ENCODE results near the gene RPL10A. TPM values are rescaled to one million over a fixed set of nuclear protein-coding genes. Genes with fewer than 3 reads are reported as not detected.
A peak's percentile ranks its signal among the peaks of the same experiment; 100 is the strongest.

RPL10A gene
- polyA plus RNA-seq, 2 of the 4 experiments (the other 2 are of a cell fraction) = 1,150 to 1,645 TPM

GRCh38 chr6:35419417-35419816, 48.8 kb upstream of the RPL10A start:
- Histone ChIP-seq H3K4me1 (peaks cover 14% of the 10 kb centered on the region), H3K27ac (no peak overlapping the region), H3K9me3 (no peaks in the 10 kb centered on the region), H3K4me2 (no peak overlapping the region), H3K4me3 (no peak overlapping the region)
- ATAC-seq = peak in 1 of 2 experiments; percentile 47; a peak in 2 of 6 replicates
- ChIA-PET POLR2A (no interaction called here), CTCF (interaction anchor here (0.7 to 3.2 kb wide), 7 partner anchors 8 to 77 kb away, joined by 3 to 12 read pairs (median 4); partner anchors contain the start of gene PPARD)
- TF ChIP-seq NR3C1 (IDR thresholded peaks at IDR 0.05) (no peak), HOXB13 (CRISPR knock-in tag; IDR thresholded peaks at IDR 0.05; ENCODE audit: low read depth) (no peak), EHF (CRISPR knock-in tag; IDR thresholded peaks at IDR 0.05) (no peak), NFE2L2 (conservative IDR thresholded peaks at IDR 0.05; ENCODE audit: low read length) (no peak), REST (IDR thresholded peaks at IDR 0.05) (no peak), POLR2AphosphoS2 (conservative IDR thresholded peaks at IDR 0.05; ENCODE audit: low read length) (no peak), ZFP36 (IDR thresholded peaks at IDR 0.05; ENCODE audit: borderline replicate concordance, partially characterized antibody) (no peak), RARB (CRISPR knock-in tag; IDR thresholded peaks at IDR 0.05) (no peak), CHD4 (IDR thresholded peaks at IDR 0.05; ENCODE audit: borderline replicate concordance) (no peak), HDAC2 (IDR thresholded peaks at IDR 0.05) (no peak), HES2 (IDR thresholded peaks at IDR 0.05) (no peak), HOXA7 (CRISPR knock-in tag; IDR thresholded peaks at IDR 0.05) (no peak), CEBPB (IDR thresholded peaks at IDR 0.05) (no peak), ZSCAN20 (CRISPR knock-in tag; IDR thresholded peaks at IDR 0.05) (no peak), SREBF2 (IDR thresholded peaks at IDR 0.05) (no peak), FOXS1 (CRISPR knock-in tag; IDR thresholded peaks at IDR 0.05) (no peak), ATOH8 (CRISPR knock-in tag; IDR thresholded peaks at IDR 0.05; ENCODE audit: low read depth) (no peak), ELK1 (IDR thresholded peaks at IDR 0.05; ENCODE audit: low read depth, low read length) (no peak), PHF8 (IDR thresholded peaks at IDR 0.05; ENCODE audit: borderline replicate concordance, low read depth) (no peak)
- peak in 1 of 2 experiments; percentile 16 for DNase-seq (ENCODE audit: low read depth in 1 of 2, low spot score in 1 of 2)
- 59% methylated on average over 5 of the region's 5 CpGs for WGBS (ENCODE audit: missing lambda C conversion rate)
- FAIRE-seq = no peak

- Histone ChIP-seq H3K9me3 (no peaks in the 10 kb centered on the region), H3K4me2 (no peak overlapping the region), H3K27ac (no peak overlapping the region), H3K4me1 (peaks cover 9% of the 10 kb centered on the region), H3K4me3 (no peak overlapping the region)
- FAIRE-seq = no peak
- POLR2A ChIA-PET = no interaction called here
- no peak for ATAC-seq
- TF ChIP-seq NPAS2 (CRISPR knock-in tag; IDR thresholded peaks at IDR 0.05; ENCODE audit: borderline replicate concordance) (no peak), HMGXB4 (CRISPR knock-in tag; IDR thresholded peaks at IDR 0.05; ENCODE audit: borderline replicate concordance) (no peak)
- CTCF ChIA-PET = interaction anchor here (0.7 to 1.5 kb wide), 5 partner anchors 16 to 78 kb away, joined by 3 to 8 read pairs (median 4); partner anchors contain the start of gene PPARD
- DNase-seq (ENCODE audit: low read depth in 1 of 2, low spot score in 1 of 2) = no peak
- 85% methylated on average over 5 of the region's 14 CpGs for WGBS (ENCODE audit: missing lambda C conversion rate)
These were observed 48.2 kb upstream of the RPL10A start for GRCh38 chr6:35419961-35420360.

Data from A549 (cell line).